Measurements from ENCODE around the gene AP1G2. TPM values are rescaled to one million over a fixed set of nuclear protein-coding genes. Genes with fewer than 3 reads are reported as not detected.

The AP1G2 gene
- polyA plus RNA-seq, 1 of the 3 experiments (the other 2 are of a cell fraction), result 88.3 TPM

DNA sequence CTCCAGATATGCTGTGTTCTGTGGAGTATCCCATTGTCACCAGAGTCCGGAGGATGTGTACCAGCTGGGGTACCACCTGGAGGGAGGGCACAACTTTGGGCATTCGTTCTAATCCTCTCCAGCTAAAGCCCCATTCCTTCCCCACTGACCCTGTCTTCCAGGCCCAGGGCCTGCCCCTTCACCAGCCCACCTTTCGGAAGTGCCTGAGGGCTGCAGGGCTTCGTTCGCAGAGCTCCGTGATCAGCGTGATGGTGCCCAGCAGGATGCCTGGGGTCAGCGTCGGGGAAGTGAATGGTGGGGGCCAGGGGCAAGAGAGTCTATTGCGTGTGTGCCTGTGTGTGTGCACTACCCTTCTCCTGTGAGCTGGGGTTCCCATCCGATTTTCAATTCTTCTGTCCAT is 2.0 kb downstream of the AP1G2 start:
- Histone ChIP-seq H3K79me2 (ENCODE audit: insufficient read depth) (0 out of 2 replicates have a peak, but pooled peaks cover 3% of the 10 kb centered on the region), H3K9ac (no peak overlapping the region), H3K27me3 (ENCODE audit: insufficient read depth) (no peaks in the 10 kb centered on the region), H3K4me1 (ENCODE audit: control insufficient read depth in 1 of 2, insufficient read depth in 2 of 2, low read depth in 1 of 2, low read length in 1 of 2) (peaks cover 0 to 31% of the 10 kb centered on the region in 2 experiments; a peak in 1 of 4 replicates), H3K27ac (ENCODE audit: low read depth in 2 of 2, low read length in 1 of 2) (no peak overlapping the region), H4K20me1 (ENCODE audit: insufficient read depth) (no peaks in the 10 kb centered on the region), H3K9me3 (no peaks in the 10 kb centered on the region), H3K4me2 (no peak overlapping the region), H3K36me3 (replicated peaks in 1 of 2; ENCODE audit: control insufficient read depth in 1 of 2, insufficient read depth in 2 of 2, low read length in 1 of 2) (peaks cover 0 to 35% of the 10 kb centered on the region in 2 experiments), H2AFZ (ENCODE audit: low read depth) (no peak overlapping the region), H3K4me3 (ENCODE audit: low read depth in 2 of 2, low read length in 1 of 2) (no peak overlapping the region), H3F3A (replicated peaks; ENCODE audit: insufficient read depth) (peaks cover 10% of the 10 kb centered on the region), H3K9me2 (no peaks in the 10 kb centered on the region)
- CTCF ChIA-PET, result interaction anchor here (0.9 to 19.5 kb wide), 3 partner anchors 7 to 89 kb away, joined by 3 to 785 read pairs (median 67); partner anchors contain the start of genes JPH4, NGDN and THTPA
- TF ChIP-seq MXI1 (IDR thresholded peaks at IDR 0.05; ENCODE audit: low read depth, low read length) (no peak), RXRA (IDR thresholded peaks at IDR 0.05; ENCODE audit: borderline replicate concordance, low read depth) (no peak), NFIC (IDR thresholded peaks at IDR 0.05; ENCODE audit: borderline replicate concordance) (no peak), SIN3A (IDR thresholded peaks at IDR 0.05; ENCODE audit: borderline replicate concordance, low read depth, low read length) (no peak), TEAD4 (IDR thresholded peaks at IDR 0.05; ENCODE audit: borderline replicate concordance, insufficient read depth) (no peak), EP300 (IDR thresholded peaks at IDR 0.05; ENCODE audit: borderline replicate concordance in 1 of 2, low read depth in 1 of 2, low read length in 1 of 2) (no peak), NRF1 (IDR thresholded peaks at IDR 0.05; ENCODE audit: low read depth, low read length) (no peak), JUND (IDR thresholded peaks at IDR 0.05) (no peak; the same call in 1 of the 2 replicates), GATA2 (CRISPR knock-in tag; IDR thresholded peaks at IDR 0.05) (no peak), TAF1 (IDR thresholded peaks at IDR 0.05; ENCODE audit: borderline replicate concordance, low read depth, low read length) (no peak), YY1 (IDR thresholded peaks at IDR 0.05; ENCODE audit: low read depth) (no peak), FOXM1 (IDR thresholded peaks at IDR 0.05; ENCODE audit: low read depth) (no peak), EZH2phosphoT487 (IDR thresholded peaks at IDR 0.05; ENCODE audit: borderline replicate concordance, low read depth) (no peak)
- TF ChIP-seq, protein P1, sequence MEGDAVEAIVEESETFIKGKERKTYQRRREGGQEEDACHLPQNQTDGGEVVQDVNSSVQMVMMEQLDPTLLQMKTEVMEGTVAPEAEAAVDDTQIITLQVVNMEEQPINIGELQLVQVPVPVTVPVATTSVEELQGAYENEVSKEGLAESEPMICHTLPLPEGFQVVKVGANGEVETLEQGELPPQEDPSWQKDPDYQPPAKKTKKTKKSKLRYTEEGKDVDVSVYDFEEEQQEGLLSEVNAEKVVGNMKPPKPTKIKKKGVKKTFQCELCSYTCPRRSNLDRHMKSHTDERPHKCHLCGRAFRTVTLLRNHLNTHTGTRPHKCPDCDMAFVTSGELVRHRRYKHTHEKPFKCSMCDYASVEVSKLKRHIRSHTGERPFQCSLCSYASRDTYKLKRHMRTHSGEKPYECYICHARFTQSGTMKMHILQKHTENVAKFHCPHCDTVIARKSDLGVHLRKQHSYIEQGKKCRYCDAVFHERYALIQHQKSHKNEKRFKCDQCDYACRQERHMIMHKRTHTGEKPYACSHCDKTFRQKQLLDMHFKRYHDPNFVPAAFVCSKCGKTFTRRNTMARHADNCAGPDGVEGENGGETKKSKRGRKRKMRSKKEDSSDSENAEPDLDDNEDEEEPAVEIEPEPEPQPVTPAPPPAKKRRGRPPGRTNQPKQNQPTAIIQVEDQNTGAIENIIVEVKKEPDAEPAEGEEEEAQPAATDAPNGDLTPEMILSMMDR (IDR thresholded peaks at IDR 0.05), result no peak
- TF ChIP-seq, protein P2, sequence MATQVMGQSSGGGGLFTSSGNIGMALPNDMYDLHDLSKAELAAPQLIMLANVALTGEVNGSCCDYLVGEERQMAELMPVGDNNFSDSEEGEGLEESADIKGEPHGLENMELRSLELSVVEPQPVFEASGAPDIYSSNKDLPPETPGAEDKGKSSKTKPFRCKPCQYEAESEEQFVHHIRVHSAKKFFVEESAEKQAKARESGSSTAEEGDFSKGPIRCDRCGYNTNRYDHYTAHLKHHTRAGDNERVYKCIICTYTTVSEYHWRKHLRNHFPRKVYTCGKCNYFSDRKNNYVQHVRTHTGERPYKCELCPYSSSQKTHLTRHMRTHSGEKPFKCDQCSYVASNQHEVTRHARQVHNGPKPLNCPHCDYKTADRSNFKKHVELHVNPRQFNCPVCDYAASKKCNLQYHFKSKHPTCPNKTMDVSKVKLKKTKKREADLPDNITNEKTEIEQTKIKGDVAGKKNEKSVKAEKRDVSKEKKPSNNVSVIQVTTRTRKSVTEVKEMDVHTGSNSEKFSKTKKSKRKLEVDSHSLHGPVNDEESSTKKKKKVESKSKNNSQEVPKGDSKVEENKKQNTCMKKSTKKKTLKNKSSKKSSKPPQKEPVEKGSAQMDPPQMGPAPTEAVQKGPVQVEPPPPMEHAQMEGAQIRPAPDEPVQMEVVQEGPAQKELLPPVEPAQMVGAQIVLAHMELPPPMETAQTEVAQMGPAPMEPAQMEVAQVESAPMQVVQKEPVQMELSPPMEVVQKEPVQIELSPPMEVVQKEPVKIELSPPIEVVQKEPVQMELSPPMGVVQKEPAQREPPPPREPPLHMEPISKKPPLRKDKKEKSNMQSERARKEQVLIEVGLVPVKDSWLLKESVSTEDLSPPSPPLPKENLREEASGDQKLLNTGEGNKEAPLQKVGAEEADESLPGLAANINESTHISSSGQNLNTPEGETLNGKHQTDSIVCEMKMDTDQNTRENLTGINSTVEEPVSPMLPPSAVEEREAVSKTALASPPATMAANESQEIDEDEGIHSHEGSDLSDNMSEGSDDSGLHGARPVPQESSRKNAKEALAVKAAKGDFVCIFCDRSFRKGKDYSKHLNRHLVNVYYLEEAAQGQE (IDR thresholded peaks at IDR 0.05; ENCODE audit: low read depth, low read length), result no peak
- POLR2A ChIA-PET, result no interaction called here
- DNase-seq, result no peak
- 97% methylated on average over 10 of the region's 11 CpGs for WGBS (ENCODE audit: low lambda C conversion rate)
